Measurements from ENCODE around the gene MOCOS. TPM values are rescaled to one million over a fixed set of nuclear protein-coding genes. Genes with fewer than 3 reads are reported as not detected.

MOCOS gene
- total RNA-seq, 1 experiment from 2014 or later = 3.0 TPM

DNA sequence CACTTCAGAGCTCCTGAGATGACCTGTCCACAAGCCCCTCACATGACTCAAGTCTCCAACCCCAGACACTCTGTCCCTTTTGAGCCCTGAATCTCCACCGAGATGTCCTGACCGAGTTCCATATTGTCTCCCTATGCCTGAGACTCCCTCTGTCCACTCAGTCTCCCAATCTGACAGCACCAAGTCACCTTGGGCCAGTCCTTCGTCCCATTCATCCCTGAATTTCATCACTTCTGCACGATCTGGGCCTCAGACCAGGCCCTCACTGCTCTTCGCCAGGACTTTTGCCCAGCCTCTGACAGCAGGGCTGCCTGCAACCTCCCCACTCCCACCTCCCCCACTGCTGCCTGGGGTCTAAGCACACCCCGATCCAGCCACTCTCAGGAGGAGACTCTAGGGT, 4.3 kb upstream of the MOCOS start:
- intact Hi-C loops (cut with micrococcal nuclease; ENCODE audit: unreplicated experiment) = no loop called here
- H3K4me1 ChIP-seq (ENCODE audit: control insufficient read depth, insufficient read depth, low read length) = no peaks in the 10 kb centered on the region
- ATAC-seq = no peak
- no peak for DNase-seq (ENCODE audit: low read depth, low spot score)
- in situ Hi-C loops (cut with HindIII; ENCODE audit: low pct_unique_long_range_greater_than_20kb, low sequenced_read_pairs) = no loop called here
- no peaks in the 10 kb centered on the region for H3K36me3 ChIP-seq (ENCODE audit: control insufficient read depth, insufficient read depth, low read length)
- CTCF ChIA-PET = no interaction called here
- H3K27ac ChIP-seq (ENCODE audit: low read length) = no peak overlapping the region
- BruUV-seq (replicated peaks) = no TSS peak
- H3K4me3 ChIP-seq (ENCODE audit: low read depth in 2 of 2, low read length in 2 of 2) = no peak overlapping the region
- H3K9me3 ChIP-seq (ENCODE audit: control insufficient read depth, insufficient read depth, low read depth, low read length) = no peaks in the 10 kb centered on the region
- no peaks in the 10 kb centered on the region for H3K27me3 ChIP-seq (ENCODE audit: control insufficient read depth, insufficient read depth, low read length)
- TF ChIP-seq, protein P1, sequence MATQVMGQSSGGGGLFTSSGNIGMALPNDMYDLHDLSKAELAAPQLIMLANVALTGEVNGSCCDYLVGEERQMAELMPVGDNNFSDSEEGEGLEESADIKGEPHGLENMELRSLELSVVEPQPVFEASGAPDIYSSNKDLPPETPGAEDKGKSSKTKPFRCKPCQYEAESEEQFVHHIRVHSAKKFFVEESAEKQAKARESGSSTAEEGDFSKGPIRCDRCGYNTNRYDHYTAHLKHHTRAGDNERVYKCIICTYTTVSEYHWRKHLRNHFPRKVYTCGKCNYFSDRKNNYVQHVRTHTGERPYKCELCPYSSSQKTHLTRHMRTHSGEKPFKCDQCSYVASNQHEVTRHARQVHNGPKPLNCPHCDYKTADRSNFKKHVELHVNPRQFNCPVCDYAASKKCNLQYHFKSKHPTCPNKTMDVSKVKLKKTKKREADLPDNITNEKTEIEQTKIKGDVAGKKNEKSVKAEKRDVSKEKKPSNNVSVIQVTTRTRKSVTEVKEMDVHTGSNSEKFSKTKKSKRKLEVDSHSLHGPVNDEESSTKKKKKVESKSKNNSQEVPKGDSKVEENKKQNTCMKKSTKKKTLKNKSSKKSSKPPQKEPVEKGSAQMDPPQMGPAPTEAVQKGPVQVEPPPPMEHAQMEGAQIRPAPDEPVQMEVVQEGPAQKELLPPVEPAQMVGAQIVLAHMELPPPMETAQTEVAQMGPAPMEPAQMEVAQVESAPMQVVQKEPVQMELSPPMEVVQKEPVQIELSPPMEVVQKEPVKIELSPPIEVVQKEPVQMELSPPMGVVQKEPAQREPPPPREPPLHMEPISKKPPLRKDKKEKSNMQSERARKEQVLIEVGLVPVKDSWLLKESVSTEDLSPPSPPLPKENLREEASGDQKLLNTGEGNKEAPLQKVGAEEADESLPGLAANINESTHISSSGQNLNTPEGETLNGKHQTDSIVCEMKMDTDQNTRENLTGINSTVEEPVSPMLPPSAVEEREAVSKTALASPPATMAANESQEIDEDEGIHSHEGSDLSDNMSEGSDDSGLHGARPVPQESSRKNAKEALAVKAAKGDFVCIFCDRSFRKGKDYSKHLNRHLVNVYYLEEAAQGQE (IDR thresholded peaks at IDR 0.05; ENCODE audit: insufficient read depth in 1 of 2, low read depth in 2 of 2, low read length in 1 of 2) = no peak
- TF ChIP-seq, protein P2, sequence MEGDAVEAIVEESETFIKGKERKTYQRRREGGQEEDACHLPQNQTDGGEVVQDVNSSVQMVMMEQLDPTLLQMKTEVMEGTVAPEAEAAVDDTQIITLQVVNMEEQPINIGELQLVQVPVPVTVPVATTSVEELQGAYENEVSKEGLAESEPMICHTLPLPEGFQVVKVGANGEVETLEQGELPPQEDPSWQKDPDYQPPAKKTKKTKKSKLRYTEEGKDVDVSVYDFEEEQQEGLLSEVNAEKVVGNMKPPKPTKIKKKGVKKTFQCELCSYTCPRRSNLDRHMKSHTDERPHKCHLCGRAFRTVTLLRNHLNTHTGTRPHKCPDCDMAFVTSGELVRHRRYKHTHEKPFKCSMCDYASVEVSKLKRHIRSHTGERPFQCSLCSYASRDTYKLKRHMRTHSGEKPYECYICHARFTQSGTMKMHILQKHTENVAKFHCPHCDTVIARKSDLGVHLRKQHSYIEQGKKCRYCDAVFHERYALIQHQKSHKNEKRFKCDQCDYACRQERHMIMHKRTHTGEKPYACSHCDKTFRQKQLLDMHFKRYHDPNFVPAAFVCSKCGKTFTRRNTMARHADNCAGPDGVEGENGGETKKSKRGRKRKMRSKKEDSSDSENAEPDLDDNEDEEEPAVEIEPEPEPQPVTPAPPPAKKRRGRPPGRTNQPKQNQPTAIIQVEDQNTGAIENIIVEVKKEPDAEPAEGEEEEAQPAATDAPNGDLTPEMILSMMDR (IDR thresholded peaks at IDR 0.05) = no peak
- TF ChIP-seq SIN3A (IDR thresholded peaks at IDR 0.05; ENCODE audit: borderline replicate concordance, insufficient read depth, low read depth, low read length) (no peak), POLR2AphosphoS5 (IDR thresholded peaks at IDR 0.05; ENCODE audit: low read depth, low read length) (no peak), TCF7L2 (IDR thresholded peaks at IDR 0.05; ENCODE audit: low read depth, low read length) (no peak)
- POLR2A ChIA-PET = no interaction called here

GRCh38 chr18:36183987-36184386, 3.3 kb upstream of the MOCOS start:
- POLR2A ChIA-PET = no interaction called here
- no peak overlapping the region for H3K27ac ChIP-seq (ENCODE audit: low read length)
- no peaks in the 10 kb centered on the region for H3K9me3 ChIP-seq (ENCODE audit: control insufficient read depth, insufficient read depth, low read depth, low read length)
- in situ Hi-C loops (cut with HindIII; ENCODE audit: low pct_unique_long_range_greater_than_20kb, low sequenced_read_pairs) (no loop called here), intact Hi-C loops (cut with micrococcal nuclease; ENCODE audit: unreplicated experiment) (no loop called here)
- no peak overlapping the region for H3K4me3 ChIP-seq (ENCODE audit: low read depth in 2 of 2, low read length in 2 of 2)
- ATAC-seq = no peak
- no peaks in the 10 kb centered on the region for H3K27me3 ChIP-seq (ENCODE audit: control insufficient read depth, insufficient read depth, low read length)
- no TSS peak for BruUV-seq (replicated peaks)
- H3K4me1 ChIP-seq (ENCODE audit: control insufficient read depth, insufficient read depth, low read length) = 0 out of 2 replicates have a peak, but pooled peaks cover 5% of the 10 kb centered on the region
- CTCF ChIA-PET = no interaction called here
- H3K36me3 ChIP-seq (ENCODE audit: control insufficient read depth, insufficient read depth, low read length) = no peaks in the 10 kb centered on the region
- TF ChIP-seq, protein P1 (IDR thresholded peaks at IDR 0.05; ENCODE audit: insufficient read depth in 1 of 2, low read depth in 2 of 2, low read length in 1 of 2) = no peak
- TF ChIP-seq POLR2AphosphoS5 (IDR thresholded peaks at IDR 0.05; ENCODE audit: low read depth, low read length) = no peak
- TF ChIP-seq, protein P2 (IDR thresholded peaks at IDR 0.05) = no peak
- TF ChIP-seq SIN3A (IDR thresholded peaks at IDR 0.05; ENCODE audit: borderline replicate concordance, insufficient read depth, low read depth, low read length) = no peak
- TF ChIP-seq TCF7L2 (IDR thresholded peaks at IDR 0.05; ENCODE audit: low read depth, low read length) = no peak
- DNase-seq (ENCODE audit: low read depth, low spot score) = no peak
